ENCODE measurements around the gene BLOC1S5. TPM values are rescaled to one million over a fixed set of nuclear protein-coding genes. Genes with fewer than 3 reads are reported as not detected.

BLOC1S5 gene
- total and polyA plus RNA-seq, 2 of the 13 experiments (the other 11 are each of a cell fraction or from before 2014, with no cell fraction given), result 10.5 to 41.5 TPM

GRCh38 chr6:8108031-8108660 is 44.0 kb upstream of the BLOC1S5 start (continued):
- TF ChIP-seq SP1 (IDR thresholded peaks at IDR 0.05) (no peak), SP1 (CRISPR knock-in tag; IDR thresholded peaks at IDR 0.05) (no peak), SALL1 (CRISPR knock-in tag; IDR thresholded peaks at IDR 0.05) (peak; percentile 95), ZNF235 (CRISPR knock-in tag; IDR thresholded peaks at IDR 0.05; ENCODE audit: borderline replicate concordance) (no peak), RAD21 (CRISPR knock-in tag; IDR thresholded peaks at IDR 0.05) (no peak), CENPX (CRISPR knock-in tag; IDR thresholded peaks at IDR 0.05) (no peak), SALL2 (CRISPR knock-in tag; IDR thresholded peaks at IDR 0.05) (0 out of 2 replicates have a peak, but pooled peaks have one; percentile 56), ZNF292 (CRISPR knock-in tag; IDR thresholded peaks at IDR 0.05; ENCODE audit: borderline replicate concordance, low read depth) (peak; percentile 27; the same call in 1 of the 2 replicates), ZC3H13 (CRISPR knock-in tag; IDR thresholded peaks at IDR 0.05) (no peak), TRIM24 (CRISPR knock-in tag; IDR thresholded peaks at IDR 0.05) (peak; percentile 39; the same call in 1 of the 2 replicates), NCOR1 (IDR thresholded peaks at IDR 0.05; ENCODE audit: borderline replicate concordance, low read length) (no peak), TFAP4 (IDR thresholded peaks at IDR 0.05; ENCODE audit: borderline replicate concordance, low read depth) (peak; percentile 23; the same call in 1 of the 2 replicates), ZNF780A (CRISPR knock-in tag; IDR thresholded peaks at IDR 0.05) (no peak; the same call in 1 of the 2 replicates), ZNF674 (CRISPR knock-in tag; IDR thresholded peaks at IDR 0.05; ENCODE audit: low read depth) (no peak), MXD1 (CRISPR knock-in tag; IDR thresholded peaks at IDR 0.05) (no peak), AHDC1 (CRISPR knock-in tag; IDR thresholded peaks at IDR 0.05; ENCODE audit: borderline replicate concordance) (peak; percentile 56; the same call in 1 of the 2 replicates), ZNF354B (CRISPR knock-in tag; IDR thresholded peaks at IDR 0.05) (no peak), YEATS2 (CRISPR knock-in tag; IDR thresholded peaks at IDR 0.05; ENCODE audit: borderline replicate concordance) (no peak), TFDP2 (CRISPR knock-in tag; IDR thresholded peaks at IDR 0.05) (no peak), MIER3 (CRISPR knock-in tag; IDR thresholded peaks at IDR 0.05; ENCODE audit: borderline replicate concordance) (0 out of 2 replicates have a peak, but pooled peaks have one; percentile 66), KAT8 (CRISPR knock-in tag; IDR thresholded peaks at IDR 0.05) (peak; percentile 40), POGZ (CRISPR knock-in tag; IDR thresholded peaks at IDR 0.05) (peak; percentile 36), FOXA3 (CRISPR knock-in tag; IDR thresholded peaks at IDR 0.05) (peak; percentile 74), ZNF879 (CRISPR knock-in tag; IDR thresholded peaks at IDR 0.05) (no peak)
